Skin epidermis (tissue), 12 donors: Measurements from ENCODE around the gene NKD1.
A peak's percentile ranks its signal among the peaks of the same experiment; 100 is the strongest.

Experiments used
- H3K27ac ChIP-seq, 21 experiments: fragments of 200-600 bp; sonication (generic) in 11 of 21; one replicate each; pipeline ENCODE4 v1.5.0; 2020; ENCODE audit warnings: mild to moderate bottlenecking in 3 of 21, inconsistent platforms in 2 of 21, moderate library complexity in 2 of 21
- H3K4me3 ChIP-seq, 7 experiments: fragments of 200-600 bp; sonication (generic) in 2 of 7; one replicate each; pipeline ENCODE4 v1.5.0; 2020; ENCODE audit warnings: inconsistent platforms in 2 of 7, mild to moderate bottlenecking in 2 of 7, moderate library complexity in 1 of 7

The NKD1 gene

DNA sequence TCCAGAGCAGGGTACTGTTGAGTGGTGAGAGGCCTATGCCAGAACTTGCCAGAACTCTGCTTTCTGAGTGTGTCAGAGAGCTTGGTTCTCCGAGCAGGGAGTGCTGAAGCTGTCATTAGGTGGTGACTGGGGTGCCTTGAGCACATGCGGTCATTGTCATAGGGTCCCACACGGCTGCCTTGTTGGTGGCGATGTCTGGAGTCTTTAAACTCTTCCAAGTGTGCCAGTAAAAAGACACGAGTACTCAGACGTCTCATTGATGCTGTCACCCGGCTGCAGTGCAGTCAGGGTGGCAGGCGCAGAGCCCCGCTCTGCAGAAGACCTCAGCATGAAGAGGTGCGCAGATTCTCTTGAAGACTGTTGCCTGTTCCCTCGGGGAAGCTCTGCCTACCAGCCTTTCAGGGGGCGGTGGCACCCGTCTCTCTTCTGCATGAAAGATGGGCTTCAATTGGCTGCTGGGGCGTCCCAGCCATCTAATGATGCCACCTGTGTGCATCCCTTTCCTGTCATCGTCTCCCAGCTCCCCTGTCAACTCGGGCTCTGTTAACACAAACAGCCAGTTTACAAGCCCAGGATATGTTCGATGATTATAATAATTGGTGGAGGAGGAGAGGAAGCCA is 58.3 kb downstream of the NKD1 start:
- H3K4me3 ChIP-seq, result no peak overlapping the region
- no peak overlapping the region for H3K27ac ChIP-seq

DNA sequence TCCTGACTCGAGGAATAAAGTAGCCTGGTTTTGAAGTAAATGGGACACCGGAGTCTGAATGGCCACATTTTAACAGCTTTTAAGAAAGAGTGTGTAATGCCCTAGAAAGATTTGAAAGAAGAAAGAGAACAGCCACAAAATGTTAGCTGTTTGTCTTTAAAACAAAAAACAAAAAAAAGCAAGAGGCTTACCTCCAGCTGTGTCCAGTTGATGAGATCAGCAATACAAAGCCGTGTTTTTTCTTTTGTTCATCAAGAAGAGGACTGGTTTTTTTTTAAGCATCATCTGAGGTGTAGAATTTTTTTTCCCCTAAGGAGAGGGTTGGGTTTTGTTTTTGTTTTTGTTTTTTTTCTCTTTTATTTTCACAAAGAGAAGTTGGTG is 58.8 kb downstream of the NKD1 start:
- Histone ChIP-seq H3K4me3 (no peak overlapping the region), H3K27ac (no peak overlapping the region)

DNA sequence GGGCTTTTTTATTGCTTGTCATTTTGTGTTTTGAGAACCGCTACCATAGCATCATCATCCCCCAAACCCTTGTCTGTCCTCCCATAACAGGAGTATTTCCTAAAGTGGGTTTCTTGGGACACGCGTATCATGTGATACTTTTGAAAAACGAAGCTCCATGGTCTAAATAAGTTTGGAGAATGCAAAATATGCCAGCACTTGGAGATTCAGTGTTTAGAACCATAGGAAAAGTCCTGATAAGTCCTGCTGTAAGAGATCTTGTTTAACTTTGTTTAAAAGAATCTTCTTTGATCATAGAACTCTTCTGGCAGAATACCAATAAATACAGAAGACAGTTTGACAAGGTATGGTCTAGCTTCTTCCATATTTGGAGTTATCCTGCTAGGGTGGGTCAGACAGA is 59.3 kb downstream of the NKD1 start:
- H3K4me3 ChIP-seq, result no peak overlapping the region
- H3K27ac ChIP-seq, result no peak overlapping the region

DNA sequence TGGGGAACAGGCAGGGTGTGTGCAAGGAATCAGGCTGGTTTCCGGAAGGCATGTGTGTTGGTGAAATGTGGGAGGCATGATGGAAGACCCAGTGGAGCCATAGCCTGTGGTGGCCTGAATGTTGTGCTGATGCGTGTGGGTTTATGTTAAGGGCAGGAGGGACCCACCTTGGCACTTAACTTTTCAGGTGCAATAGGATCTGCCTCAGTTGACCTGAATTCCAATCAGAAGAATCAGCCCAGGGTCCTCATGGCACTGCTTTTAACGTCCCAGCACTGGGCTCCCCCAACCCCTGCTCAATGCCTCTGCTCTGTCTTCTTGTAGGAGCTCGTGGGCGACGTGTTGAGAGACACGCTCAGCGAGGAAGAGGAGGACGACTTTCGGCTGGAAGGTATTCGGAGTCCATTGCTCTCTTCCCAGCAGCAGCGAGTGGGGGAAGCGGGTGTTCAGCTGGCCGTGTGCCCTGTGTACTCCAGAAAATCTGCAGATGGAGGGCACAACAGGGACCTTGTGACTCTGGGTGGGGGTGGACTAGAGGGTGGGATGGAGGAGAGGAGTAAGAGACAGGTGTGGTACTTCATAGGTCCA is 59.9 kb downstream of the NKD1 start:
- no peak overlapping the region for H3K27ac ChIP-seq

DNA sequence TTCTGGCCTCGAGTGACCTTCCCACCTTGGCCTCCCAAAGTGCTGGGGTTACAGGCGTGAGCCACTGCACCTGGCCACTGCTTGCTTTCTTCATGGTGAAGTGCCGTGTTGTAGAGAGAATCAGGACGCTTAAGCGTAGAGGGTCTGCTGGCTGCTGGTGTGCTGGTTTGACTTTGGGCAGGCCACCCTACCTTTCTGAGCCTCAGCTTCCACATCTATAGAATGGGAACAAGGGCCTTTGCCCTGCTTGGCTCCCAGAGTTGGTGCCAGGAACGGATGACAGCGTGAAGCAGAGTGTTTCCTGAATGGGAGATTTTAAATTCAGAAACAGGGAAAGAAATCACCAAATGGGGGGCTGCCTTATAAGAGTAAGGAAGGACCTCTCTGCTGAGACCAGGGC is 60.9 kb downstream of the NKD1 start:
- peak overlapping the region in 1 of 21 experiments; percentile 7 for H3K27ac ChIP-seq
- no peak overlapping the region for H3K4me3 ChIP-seq

More for the DNA sequence above, 59.9 kb downstream of the NKD1 start:
- no peak overlapping the region for H3K4me3 ChIP-seq

DNA sequence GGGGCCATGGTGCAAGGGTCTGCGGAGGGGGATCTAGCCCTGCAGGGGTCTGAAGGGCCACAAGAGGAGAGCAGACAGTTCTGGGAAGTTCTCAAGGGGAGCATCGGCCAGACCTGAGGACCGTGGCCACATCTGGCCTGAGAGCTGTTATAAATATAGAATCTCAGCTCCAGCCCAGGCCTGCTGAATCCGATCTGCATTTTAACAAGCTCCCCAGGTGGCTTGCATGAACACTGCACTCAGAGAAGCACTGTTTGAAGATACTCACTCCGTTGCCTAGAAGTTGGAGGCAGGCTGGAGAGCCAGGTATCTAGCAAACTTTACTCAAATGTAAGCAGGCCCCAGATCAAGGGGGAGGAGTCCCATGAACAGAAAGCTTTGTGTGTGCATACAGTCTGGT is 61.3 kb downstream of the NKD1 start:
- Histone ChIP-seq H3K4me3 (no peak overlapping the region), H3K27ac (peak overlapping the region in 1 of 21 experiments; percentile 7)

DNA sequence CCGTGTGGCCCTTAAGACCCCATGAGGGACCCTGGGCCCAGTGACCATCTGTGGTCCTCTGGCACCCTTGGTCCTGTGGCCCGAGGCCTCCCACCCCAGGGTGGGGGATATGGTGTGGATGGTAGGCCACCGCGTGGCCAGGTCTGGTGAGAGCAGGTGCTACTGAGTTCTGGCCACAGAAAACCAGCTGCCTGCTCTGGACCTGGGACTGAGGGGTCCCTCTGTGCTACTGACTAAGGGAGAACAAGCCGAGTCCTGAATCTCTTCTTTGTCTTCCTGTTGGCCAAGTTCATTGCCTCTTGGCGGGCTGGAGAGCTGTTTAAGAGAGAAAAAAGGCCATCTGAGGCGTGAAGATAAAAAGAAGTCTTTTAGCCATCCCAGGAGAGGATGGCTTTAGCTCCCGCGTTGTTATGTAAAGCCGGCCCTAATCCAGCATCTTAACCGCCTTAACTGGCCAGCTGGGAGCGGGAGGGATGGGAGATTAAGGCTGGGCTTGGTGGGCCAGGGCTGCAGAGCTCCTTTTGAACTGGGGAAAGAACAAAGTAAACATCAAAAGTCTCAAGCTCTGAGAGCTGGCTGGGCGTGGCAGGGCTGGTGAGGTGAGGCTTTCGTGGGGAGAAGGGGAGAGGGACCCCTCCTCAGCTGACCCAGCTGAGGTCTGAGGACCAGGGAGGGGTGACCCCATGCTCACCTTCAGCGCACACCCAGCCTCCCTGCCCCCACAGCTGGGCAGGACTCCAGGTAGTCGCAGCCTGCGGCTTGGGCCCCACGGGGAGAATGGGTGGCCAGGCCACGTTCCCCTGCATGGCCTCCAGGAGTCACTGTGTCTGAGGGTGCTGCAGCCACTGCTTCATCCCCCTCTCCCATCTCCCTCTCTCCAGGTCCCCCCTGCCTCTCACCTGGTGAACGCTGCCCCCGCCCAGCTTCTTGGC is 62.4 kb downstream of the NKD1 start:
- H3K4me3 ChIP-seq, result no peak overlapping the region
- no peak overlapping the region for H3K27ac ChIP-seq

DNA sequence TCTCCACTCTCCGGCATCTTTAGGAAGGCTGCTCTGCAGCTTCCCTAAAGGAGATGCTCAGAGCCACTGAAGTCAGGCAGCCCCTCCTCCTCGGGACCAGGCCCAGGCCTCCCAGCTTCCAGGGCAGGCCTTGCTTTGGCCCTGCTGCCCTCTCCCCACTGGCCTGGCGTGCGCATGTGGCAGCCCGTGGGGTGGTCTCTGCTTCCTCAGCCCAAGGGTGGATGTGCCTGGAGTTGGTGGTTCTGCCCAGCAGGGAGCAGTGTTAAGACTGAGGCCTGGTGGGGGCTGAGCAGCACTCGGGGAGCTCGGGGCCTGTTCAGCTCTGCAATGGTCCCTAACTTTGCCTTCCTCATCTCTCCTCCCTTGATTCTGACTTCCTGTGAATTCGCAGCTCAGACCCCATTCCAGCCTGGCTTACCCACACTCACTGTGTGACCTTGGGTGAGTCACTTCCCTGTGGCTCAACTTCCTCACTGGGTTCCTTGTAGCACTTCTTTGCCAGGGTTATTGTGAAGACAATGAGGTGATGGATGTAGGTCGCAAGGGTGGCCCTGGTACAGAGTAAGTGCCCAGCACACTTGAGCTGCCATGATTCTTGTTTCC is 63.2 kb downstream of the NKD1 start:
- no peak overlapping the region for H3K4me3 ChIP-seq
- H3K27ac ChIP-seq, result no peak overlapping the region

DNA sequence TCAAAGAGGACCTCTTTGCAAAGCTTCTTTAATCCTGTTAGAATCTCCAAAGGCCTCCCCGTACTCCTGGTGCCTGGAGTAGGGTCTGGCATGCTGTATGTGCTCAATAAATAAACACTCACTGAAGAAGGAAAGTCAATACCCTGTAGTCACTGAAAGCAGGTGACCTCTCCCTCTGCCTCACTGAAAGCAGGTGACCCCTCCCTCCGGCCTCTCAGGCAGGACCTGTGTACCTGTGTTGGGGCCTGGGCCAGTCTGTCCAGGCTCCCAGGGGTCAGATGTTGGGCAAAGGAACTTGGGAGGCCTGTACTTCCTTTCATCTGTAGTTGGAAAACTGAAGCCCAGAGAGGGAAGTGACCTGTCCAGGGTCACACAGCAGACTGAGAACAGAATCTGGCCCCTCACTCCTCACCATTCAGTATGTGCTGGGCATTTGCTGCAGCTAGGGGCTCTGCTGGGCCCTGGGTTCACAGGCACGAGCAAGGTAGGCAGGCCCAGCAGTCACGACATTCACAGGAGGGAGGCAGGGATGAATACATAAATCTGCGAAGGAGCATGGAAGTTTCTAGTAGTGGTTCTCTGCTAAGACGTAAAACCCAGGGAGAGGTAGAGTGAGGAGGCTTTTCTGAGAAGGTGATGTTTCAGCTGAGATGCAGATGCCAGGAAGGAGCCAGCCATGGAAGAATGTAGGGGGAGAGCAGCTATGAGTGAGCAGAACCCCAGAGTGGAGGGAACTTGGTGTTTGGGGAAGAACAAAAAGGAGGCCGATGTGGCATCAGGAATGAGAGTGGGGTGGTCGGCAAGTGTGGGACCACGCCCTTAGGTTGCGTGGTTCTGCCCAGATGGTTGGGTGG is 64.0 kb downstream of the NKD1 start:
- Histone ChIP-seq H3K27ac (peak overlapping the region in 1 of 21 experiments; percentile 52), H3K4me3 (no peak overlapping the region)

DNA sequence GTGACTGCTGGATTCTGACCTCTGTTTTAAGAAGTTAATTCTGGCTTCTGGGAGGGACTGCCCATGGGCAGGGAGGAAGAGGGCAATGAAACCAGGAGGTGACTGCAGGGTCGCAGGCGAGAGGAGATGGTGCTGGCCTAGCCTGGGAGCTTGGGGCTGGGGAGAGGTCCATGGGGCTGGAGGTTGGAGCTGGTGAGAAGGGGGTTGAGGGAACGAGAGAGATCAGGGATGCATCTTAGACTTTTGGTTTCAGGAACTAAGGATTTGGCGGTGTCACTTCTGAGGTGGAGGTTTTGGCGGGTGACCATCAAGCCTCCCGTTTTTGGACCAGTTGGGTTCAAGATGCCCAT is 64.6 kb downstream of the NKD1 start:
- Histone ChIP-seq H3K27ac (peak overlapping the region in 6 of 21 experiments; percentile 31 to 59 (median 49)), H3K4me3 (no peak overlapping the region)

DNA sequence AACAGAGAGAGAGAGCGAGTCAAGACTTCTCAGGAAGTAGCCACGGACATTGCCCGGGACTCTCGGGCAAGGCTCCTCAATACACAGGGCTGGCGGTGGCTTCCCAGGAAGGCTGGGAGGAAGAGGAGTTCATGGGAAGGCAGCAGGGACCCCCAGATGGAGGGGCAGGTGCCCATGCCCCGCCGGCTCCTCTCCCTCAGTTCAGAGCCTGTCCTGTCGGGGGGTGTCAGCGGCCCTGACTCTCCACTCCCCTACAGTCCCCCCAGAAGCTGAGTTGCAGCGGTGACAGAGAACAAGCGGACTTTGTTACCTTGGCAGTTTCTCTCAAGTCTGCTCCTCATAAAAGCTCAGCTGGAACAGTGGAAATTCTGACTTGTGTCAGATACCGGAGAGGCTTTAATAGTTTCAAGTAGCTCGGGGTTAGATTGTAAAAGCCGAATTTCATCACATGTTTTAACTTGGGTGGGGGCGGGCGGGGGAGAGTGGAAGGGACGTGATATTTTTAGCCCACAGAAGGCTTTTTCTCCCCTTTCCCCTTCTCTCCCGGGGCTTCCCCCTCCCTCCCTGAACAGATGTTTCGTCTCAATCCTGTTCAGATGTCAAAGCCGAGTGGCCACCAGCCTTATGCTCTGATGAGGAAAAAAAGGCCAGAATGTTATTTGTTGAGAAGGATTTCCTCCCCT is 65.2 kb downstream of the NKD1 start:
- Histone ChIP-seq H3K4me3 (no peak overlapping the region), H3K27ac (peak overlapping the region in 12 of 21 experiments; percentile 16 to 59 (median 42))

DNA sequence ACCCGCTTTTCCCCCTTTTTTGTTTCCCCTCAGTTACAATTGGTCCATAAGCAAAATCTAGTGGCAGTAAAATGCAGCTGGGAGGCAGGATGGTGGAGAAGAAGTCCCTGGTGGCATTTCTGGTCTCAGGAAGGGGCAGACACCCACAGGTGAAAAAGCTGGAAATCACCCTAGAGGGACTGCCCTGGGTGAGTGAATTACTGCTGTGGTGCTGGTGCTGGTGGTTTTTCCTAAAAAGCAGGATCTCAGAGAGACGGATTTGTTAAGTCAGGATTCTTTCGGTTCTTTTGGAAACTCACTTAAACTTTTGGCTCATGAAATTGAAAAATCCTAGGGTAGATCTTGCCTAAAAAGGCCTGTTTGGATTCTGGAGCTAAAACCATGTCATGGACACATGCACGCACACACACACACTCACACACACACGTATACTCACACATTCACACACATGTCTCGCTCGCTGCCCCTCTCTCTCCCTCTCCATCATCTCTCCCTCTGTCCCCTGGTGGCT is 65.8 kb downstream of the NKD1 start:
- H3K4me3 ChIP-seq, result no peak overlapping the region
- peak overlapping the region in 7 of 21 experiments; percentile 5 to 53 (median 17) for H3K27ac ChIP-seq

DNA sequence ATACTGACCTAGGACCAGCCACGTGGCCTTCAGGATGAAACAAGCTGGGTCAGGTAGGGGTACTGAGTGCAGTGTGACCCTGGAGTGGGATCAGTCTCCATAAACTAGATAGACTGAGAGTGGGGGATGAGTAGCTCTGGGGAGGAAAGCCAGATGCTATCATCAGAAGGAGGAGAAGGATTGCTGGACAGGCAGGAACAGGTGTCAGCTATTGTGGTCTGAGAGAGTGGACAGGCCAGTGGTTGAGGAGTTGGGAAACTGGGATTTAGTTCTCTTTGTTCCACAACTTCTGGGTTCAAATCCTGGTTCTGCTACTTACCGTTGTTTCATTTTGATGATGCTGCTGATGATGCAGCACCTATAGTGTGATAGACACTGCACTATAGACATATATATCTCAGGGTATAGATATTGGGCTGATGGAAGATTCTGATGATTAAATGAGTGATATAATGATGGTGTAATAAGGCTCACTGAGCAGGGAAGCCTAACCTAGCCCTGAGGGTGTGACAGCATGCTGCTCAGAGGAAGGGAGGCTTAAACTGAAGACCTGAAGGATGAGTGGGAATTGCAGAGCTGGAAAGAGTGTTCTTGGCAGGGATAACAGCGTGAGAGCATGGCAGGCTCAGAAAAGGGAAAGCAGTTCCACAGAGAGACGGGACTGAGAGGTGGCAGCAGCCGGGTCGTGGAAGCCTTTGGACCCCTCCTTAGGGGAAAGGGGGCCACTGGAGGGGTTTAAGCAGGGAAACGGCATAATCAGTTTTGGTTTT is 66.9 kb downstream of the NKD1 start:
- H3K27ac ChIP-seq, result no peak overlapping the region

DNA sequence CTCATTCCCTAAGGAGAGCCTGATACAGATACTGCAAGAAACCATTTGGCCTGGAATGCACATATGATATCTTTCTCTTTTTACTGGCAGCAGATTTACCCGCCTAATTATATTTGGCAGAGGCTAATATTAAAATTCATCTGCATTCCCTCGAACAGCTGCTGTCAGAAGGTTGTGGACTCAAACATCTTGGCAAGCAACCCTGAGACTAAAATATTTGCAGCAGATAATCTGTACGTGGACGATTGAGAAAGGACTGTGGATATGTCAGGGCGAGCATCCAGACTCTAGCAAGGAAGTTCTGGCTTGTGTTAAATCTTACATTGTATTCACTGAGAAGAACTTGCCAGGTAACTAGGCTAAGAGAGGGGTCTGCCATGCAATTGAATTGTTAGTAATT is 67.7 kb downstream of the NKD1 start:
- Histone ChIP-seq H3K4me3 (no peak overlapping the region), H3K27ac (no peak overlapping the region)

More for the DNA sequence above, 66.9 kb downstream of the NKD1 start:
- no peak overlapping the region for H3K4me3 ChIP-seq

DNA sequence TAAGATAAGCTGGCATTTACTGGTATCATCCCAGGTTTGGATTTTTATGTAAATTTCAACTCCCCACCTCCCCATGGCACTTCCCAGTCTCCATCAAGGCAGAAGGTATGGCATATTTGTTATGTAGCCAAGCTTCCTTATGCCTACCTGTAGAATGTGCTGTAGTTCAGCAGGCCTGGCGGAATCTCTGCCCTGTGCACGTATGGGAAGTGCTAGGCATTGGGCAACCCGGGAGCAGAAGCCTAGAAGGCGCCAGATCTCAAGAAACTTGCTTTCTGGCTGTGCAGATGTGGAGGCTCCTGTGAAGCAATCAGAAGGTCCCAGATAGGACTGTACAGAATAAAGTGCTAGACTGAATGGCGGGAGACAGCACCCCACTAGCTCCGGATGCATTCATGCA is 68.2 kb downstream of the NKD1 start:
- H3K27ac ChIP-seq, result peak overlapping the region in 2 of 21 experiments; percentile 3 to 31

DNA sequence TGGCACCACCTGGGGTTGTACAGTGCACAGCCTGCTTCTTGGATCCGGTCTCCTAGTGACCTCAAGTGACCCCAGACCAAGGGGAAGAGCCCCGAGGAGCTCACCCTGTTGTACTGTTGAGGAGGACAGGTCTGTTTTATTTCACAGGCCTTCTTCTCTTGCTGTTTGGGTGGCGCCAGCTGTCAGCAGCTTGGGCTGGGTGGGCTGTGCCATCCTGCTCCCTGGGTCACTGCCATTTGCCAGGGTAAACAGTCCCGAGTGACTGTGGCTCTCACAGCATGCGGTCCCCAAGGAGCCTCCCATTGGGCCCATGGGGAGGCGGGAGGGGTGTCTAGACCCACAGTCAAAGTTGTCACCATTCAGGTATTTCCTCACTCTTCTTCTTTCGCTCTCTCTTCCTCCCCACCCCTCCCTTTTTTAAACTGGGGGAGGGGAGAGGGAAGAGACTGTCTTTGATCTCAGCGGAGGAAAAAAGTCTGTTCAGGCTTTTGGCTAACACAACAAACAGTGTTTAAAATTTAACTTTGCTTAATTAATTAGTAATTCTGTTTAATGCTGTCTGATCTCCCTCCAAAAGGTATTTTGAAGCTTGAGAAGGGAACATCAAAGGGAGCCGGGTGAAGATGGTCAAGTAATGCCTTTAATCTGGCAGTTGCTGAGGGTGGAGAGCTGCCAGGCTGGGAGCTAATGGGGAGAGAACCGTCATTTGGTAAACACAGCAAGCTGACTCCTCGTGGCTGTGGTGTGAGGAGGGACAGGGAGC is 68.9 kb downstream of the NKD1 start:
- Histone ChIP-seq H3K4me3 (no peak overlapping the region), H3K27ac (peak overlapping the region in 3 of 21 experiments; percentile 3 to 31 (median 5))

More for the DNA sequence above, 68.2 kb downstream of the NKD1 start:
- H3K4me3 ChIP-seq, result no peak overlapping the region

DNA sequence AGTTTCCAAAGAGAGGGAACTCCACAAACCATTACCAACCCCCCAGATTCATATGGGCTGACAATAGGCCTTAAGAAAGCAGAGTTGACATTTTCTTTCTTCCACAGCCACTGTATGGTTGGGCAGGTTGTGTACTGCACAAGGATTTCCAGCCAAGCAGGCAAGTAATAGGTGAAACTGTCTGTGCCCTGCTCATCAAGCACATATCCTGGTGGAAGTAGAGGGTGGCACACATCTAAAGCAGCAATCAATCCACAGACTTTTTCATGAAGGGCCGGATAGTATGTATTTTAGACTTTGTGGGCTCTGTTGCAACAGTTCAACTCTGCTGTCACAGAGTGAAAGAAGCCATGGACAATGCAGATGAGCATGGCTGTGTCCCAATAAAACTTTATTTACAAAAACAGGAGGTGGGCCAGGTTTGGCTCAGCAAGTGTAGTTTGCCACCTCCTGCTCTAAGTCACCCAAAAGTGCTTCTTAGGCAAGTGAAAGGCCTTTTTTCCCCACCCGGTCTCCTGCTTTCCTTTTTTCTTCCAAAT is 69.5 kb downstream of the NKD1 start:
- H3K4me3 ChIP-seq, result no peak overlapping the region
- no peak overlapping the region for H3K27ac ChIP-seq
